Left ventricle myocardium inferior (tissue), 1 donor: ENCODE data around the gene ZMIZ1. TPM values are rescaled to one million over a fixed set of nuclear protein-coding genes. Genes with fewer than 3 reads are reported as not detected.

ENCODE experiments used
- DNase-seq: peaks from one replicate; pipeline ENCODE4 v3.0.0-alpha.2; 2020
- H3K27ac ChIP-seq: fragments of 200-600 bp; replicated peaks from 2 replicates; pipeline ENCODE4 v1.8.0; 2021
- H3K27me3 ChIP-seq: fragments of 200-600 bp; 2 replicates; pipeline ENCODE4 v1.8.0; 2021; ENCODE audit warnings: low read depth
- H3K36me3 ChIP-seq: fragments of 200-600 bp; 2 replicates; pipeline ENCODE4 v1.8.0; 2021
- H3K4me1 ChIP-seq: fragments of 200-600 bp; 2 replicates; pipeline ENCODE4 v1.8.0; 2021
- H3K4me3 ChIP-seq: fragments of 200-600 bp; 2 replicates; pipeline ENCODE4 v1.8.0; 2021; ENCODE audit warnings: mild to moderate bottlenecking, moderate library complexity
- H3K9me3 ChIP-seq: fragments of 200-600 bp; replicated peaks from 2 replicates; pipeline ENCODE4 v1.8.0; 2021
- intact Hi-C: fragments of 100-400 bp; cut with micrococcal nuclease; formaldehyde crosslinking; loops from one replicate; pipeline ENCODE4 v1.11.0; 2022
- total RNA-seq: library from RNA; stranded (reverse); fragmentation: NEBNext Ultra II Directional; extraction: Animal tissue kit (Norgen Biotek cat#: 25700); gene quantifications from one replicate; pipeline ENCODE4 v1.2.1, GENCODE V29; 2021
- TF ChIP-seq, protein P1 (sequence below): fragments of 200-600 bp; IDR thresholded peaks from 2 replicates; pipeline ENCODE4 v1.8.0; 2021; ENCODE audit warnings: antibody characterized with exemption, mild to moderate bottlenecking, borderline replicate concordance
- donor health status: DM: no; HTN: yes; CAD: no; lungs with severe emphysema.

Gene ZMIZ1
- total RNA-seq, 1 donor from 2014 or later = 55.9 TPM

GRCh38 chr10:79162022-79162421 lies 93.3 kb downstream of the ZMIZ1 start:
- DNase-seq = no peak
- TF ChIP-seq, protein P1, sequence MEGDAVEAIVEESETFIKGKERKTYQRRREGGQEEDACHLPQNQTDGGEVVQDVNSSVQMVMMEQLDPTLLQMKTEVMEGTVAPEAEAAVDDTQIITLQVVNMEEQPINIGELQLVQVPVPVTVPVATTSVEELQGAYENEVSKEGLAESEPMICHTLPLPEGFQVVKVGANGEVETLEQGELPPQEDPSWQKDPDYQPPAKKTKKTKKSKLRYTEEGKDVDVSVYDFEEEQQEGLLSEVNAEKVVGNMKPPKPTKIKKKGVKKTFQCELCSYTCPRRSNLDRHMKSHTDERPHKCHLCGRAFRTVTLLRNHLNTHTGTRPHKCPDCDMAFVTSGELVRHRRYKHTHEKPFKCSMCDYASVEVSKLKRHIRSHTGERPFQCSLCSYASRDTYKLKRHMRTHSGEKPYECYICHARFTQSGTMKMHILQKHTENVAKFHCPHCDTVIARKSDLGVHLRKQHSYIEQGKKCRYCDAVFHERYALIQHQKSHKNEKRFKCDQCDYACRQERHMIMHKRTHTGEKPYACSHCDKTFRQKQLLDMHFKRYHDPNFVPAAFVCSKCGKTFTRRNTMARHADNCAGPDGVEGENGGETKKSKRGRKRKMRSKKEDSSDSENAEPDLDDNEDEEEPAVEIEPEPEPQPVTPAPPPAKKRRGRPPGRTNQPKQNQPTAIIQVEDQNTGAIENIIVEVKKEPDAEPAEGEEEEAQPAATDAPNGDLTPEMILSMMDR = no peak
- no peaks in the 10 kb centered on the region for H3K9me3 ChIP-seq
- peaks cover 98% of the 10 kb centered on the region for H3K4me1 ChIP-seq
- intact Hi-C loops = no loop called here
- H3K36me3 ChIP-seq = peaks cover 23% of the 10 kb centered on the region
- no peaks in the 10 kb centered on the region for H3K27me3 ChIP-seq
- H3K4me3 ChIP-seq = no peak overlapping the region
- peak overlapping the region; percentile 99 for H3K27ac ChIP-seq

DNA sequence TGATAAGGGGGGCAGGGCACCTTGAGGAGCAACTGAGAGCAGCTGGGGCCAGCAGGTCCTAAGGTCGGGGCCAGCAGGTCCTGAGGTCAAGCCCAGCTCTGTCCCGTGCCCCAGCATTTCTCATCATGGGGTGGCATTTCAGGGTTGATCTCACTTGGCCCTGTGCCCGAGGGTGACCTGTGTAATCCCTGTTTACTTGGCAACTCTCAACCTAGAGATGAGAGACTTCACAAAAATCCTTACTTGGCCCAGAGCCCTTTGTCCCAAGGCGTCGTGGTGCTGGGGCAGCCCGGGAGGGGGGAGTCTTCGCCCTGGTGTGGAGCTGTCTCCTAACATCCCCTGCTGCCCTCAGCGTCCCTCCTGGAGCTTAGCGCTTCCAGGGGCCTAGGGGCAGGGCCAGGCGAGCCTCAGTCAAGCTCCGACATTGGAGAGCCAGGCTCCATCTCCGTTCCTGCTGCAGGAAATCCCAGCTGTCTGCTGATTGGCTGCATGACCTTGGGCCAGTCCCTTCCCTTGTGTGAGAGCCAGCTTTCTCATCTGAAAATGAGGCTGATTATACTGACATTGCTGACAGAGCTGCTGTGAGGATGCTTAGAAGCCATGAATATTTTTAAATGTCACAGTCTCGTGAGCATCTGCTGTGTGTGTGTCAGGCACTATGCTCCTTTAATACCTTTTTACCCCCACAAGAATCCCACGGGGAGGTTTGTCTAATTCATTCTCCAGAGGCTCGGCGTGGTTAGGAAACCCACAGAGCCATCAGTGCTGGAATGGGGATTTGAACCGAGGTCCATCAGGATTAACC lies 94.3 kb downstream of the ZMIZ1 start:
- intact Hi-C loops = no loop called here
- no peak for DNase-seq
- Histone ChIP-seq H3K27me3 (no peaks in the 10 kb centered on the region), H3K27ac (peak overlapping the region; percentile 99), H3K36me3 (peaks cover 33% of the 10 kb centered on the region), H3K9me3 (no peaks in the 10 kb centered on the region), H3K4me1 (peaks cover 98% of the 10 kb centered on the region), H3K4me3 (no peak overlapping the region)
- TF ChIP-seq, protein P1 = no peak

- intact Hi-C loops = no loop called here
- Histone ChIP-seq H3K9me3 (no peaks in the 10 kb centered on the region), H3K36me3 (peaks cover 34% of the 10 kb centered on the region), H3K27me3 (no peaks in the 10 kb centered on the region), H3K4me3 (no peak overlapping the region), H3K4me1 (peaks cover 98% of the 10 kb centered on the region), H3K27ac (peak overlapping the region; percentile 88)
- DNase-seq = no peak
- TF ChIP-seq, protein P1 = no peak
Measured at GRCh38 chr10:79163666-79163975, 94.9 kb downstream of the ZMIZ1 start.

DNA sequence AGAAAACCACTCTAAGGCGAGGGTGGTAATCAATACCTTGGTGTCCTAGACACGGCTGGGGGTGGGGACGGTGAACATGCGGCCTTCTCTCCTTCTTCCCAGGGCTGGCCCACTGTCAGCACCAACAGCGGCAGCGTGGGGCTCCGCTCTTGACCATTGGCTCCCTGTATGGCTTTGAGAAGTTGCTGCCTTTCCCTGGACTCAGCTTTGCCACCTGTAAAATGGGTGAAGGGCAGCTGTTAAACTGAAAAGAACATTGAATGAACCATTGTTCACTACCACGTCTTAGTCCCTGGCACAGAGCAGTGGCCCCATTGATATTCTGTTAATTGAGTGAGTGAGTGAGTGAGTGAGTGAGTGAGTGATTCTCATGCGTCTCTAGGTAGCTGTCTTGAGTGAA lies 95.3 kb downstream of the ZMIZ1 start:
- Histone ChIP-seq H3K9me3 (no peaks in the 10 kb centered on the region), H3K4me1 (peaks cover 98% of the 10 kb centered on the region), H3K27me3 (no peaks in the 10 kb centered on the region), H3K36me3 (peaks cover 38% of the 10 kb centered on the region), H3K27ac (peak overlapping the region; percentile 88), H3K4me3 (no peak overlapping the region)
- TF ChIP-seq, protein P1 = no peak
- no peak for DNase-seq
- intact Hi-C loops = no loop called here

GRCh38 chr10:79165070-79165778 lies 96.5 kb downstream of the ZMIZ1 start:
- TF ChIP-seq, protein P1 = no peak
- no peaks in the 10 kb centered on the region for H3K9me3 ChIP-seq
- H3K4me1 ChIP-seq = peaks cover 98% of the 10 kb centered on the region
- intact Hi-C loops = no loop called here
- peak overlapping the region; percentile 88 for H3K27ac ChIP-seq
- no peak for DNase-seq
- H3K36me3 ChIP-seq = peaks cover 49% of the 10 kb centered on the region
- no peak overlapping the region for H3K4me3 ChIP-seq
- no peaks in the 10 kb centered on the region for H3K27me3 ChIP-seq
